Measurements from ENCODE around the gene DPM2. TPM values are rescaled to one million over a fixed set of nuclear protein-coding genes. Genes with fewer than 3 reads are reported as not detected.
A peak's percentile ranks its signal among the peaks of the same experiment; 100 is the strongest.

The DPM2 gene
- total RNA-seq, 1 donor from 2014 or later: 29.2 TPM

- Mint-ChIP-seq H3K4me3 (ENCODE audit: unreplicated experiment) (peak overlapping the region; percentile 10), H3K9me3 (ENCODE audit: unreplicated experiment) (no peaks in the 10 kb centered on the region), H3K27ac (ENCODE audit: unreplicated experiment) (peak overlapping the region; percentile 27), H3K27me3 (ENCODE audit: unreplicated experiment) (no peaks in the 10 kb centered on the region), H3K36me3 (ENCODE audit: unreplicated experiment) (peaks cover 1% of the 10 kb centered on the region), H3K4me1 (ENCODE audit: unreplicated experiment) (peaks cover 78% of the 10 kb centered on the region)
- TF ChIP-seq CTCF (IDR thresholded peaks at IDR 0.05): no peak
- no peak for DNase-seq (ENCODE audit: extremely low spot score, unreplicated experiment)
Measured at GRCh38 chr9:127975376-127976315, 38.0 kb upstream of the DPM2 start.

GRCh38 chr9:127974769-127975261 is 37.2 kb upstream of the DPM2 start:
- no peak overlapping the region for H3K27ac Mint-ChIP-seq (ENCODE audit: unreplicated experiment)
- no peak for DNase-seq (ENCODE audit: extremely low spot score, unreplicated experiment)
- no peaks in the 10 kb centered on the region for H3K9me3 Mint-ChIP-seq (ENCODE audit: unreplicated experiment)
- peaks cover 83% of the 10 kb centered on the region for H3K4me1 Mint-ChIP-seq (ENCODE audit: unreplicated experiment)
- no peak for TF ChIP-seq CTCF (IDR thresholded peaks at IDR 0.05)
- H3K36me3 Mint-ChIP-seq (ENCODE audit: unreplicated experiment): peaks cover 2% of the 10 kb centered on the region
- H3K4me3 Mint-ChIP-seq (ENCODE audit: unreplicated experiment): no peak overlapping the region
- no peaks in the 10 kb centered on the region for H3K27me3 Mint-ChIP-seq (ENCODE audit: unreplicated experiment)

GRCh38 chr9:127974001-127974768 is 36.5 kb upstream of the DPM2 start:
- H3K27ac Mint-ChIP-seq (ENCODE audit: unreplicated experiment): peak overlapping the region; percentile 61
- peaks cover 2% of the 10 kb centered on the region for H3K36me3 Mint-ChIP-seq (ENCODE audit: unreplicated experiment)
- H3K27me3 Mint-ChIP-seq (ENCODE audit: unreplicated experiment): no peaks in the 10 kb centered on the region
- no peak for TF ChIP-seq CTCF (IDR thresholded peaks at IDR 0.05)
- H3K9me3 Mint-ChIP-seq (ENCODE audit: unreplicated experiment): no peaks in the 10 kb centered on the region
- H3K4me3 Mint-ChIP-seq (ENCODE audit: unreplicated experiment): no peak overlapping the region
- DNase-seq (ENCODE audit: extremely low spot score, unreplicated experiment): no peak
- peaks cover 84% of the 10 kb centered on the region for H3K4me1 Mint-ChIP-seq (ENCODE audit: unreplicated experiment)

GRCh38 chr9:127973169-127974000 is 35.7 kb upstream of the DPM2 start:
- Mint-ChIP-seq H3K27ac (ENCODE audit: unreplicated experiment) (peak overlapping the region; percentile 42), H3K9me3 (ENCODE audit: unreplicated experiment) (no peaks in the 10 kb centered on the region), H3K4me3 (ENCODE audit: unreplicated experiment) (no peak overlapping the region), H3K4me1 (ENCODE audit: unreplicated experiment) (peaks cover 86% of the 10 kb centered on the region), H3K27me3 (ENCODE audit: unreplicated experiment) (no peaks in the 10 kb centered on the region), H3K36me3 (ENCODE audit: unreplicated experiment) (peaks cover 2% of the 10 kb centered on the region)
- TF ChIP-seq CTCF (IDR thresholded peaks at IDR 0.05): no peak
- no peak for DNase-seq (ENCODE audit: extremely low spot score, unreplicated experiment)
